H1 (cell line): ENCODE results near the gene CTPS2. TPM values are rescaled to one million over a fixed set of nuclear protein-coding genes. Genes with fewer than 3 reads are reported as not detected.

ENCODE experiments used
- CTCF ChIA-PET: fragments of 300-600 bp; sonication (Branson Sonifier 250); formaldehyde crosslinking; loops from one replicate; lab custom pipeline; 2021; ENCODE audit not compliant: partially characterized antibody; lab: Charles Lee
- POLR2A ChIA-PET: fragments of 300-600 bp; sonication (Branson Sonifier 250); formaldehyde crosslinking; loops from one replicate; lab custom pipeline; 2021; ENCODE audit warnings: inconsistent platforms; ENCODE audit not compliant: partially characterized antibody; lab: Charles Lee
- DNase-seq, 2 experiments: peaks; one replicate each; pipeline versions ENCODE4 v3.0.0 to v3.0.0-alpha.2; 2010 to 2022; ENCODE audit warnings: low spot score in 2 of 2, low read depth in 1 of 2, mixed read lengths in 1 of 2
- FAIRE-seq: peaks from 2 replicates; lab custom pipeline; 2011; peaks lifted over from hg19 to GRCh38; lab: Jason Lieb, UNC
- H2AFZ ChIP-seq: 2 replicates; pipeline ENCODE4 v1.8.1; 2012; ENCODE audit warnings: low read length, inconsistent platforms
- H2AK5ac ChIP-seq: 2 replicates; pipeline ENCODE4 v1.6.1; 2013; ENCODE audit warnings: low read depth, low read length
- H2BK120ac ChIP-seq: replicated peaks from 2 replicates; pipeline ENCODE3; 2013; ENCODE audit warnings: low read depth, low read length, inconsistent platforms
- H2BK12ac ChIP-seq: 2 replicates; pipeline ENCODE4 v1.6.1; 2013; ENCODE audit warnings: low read depth, low read length
- H2BK15ac ChIP-seq: 2 replicates; pipeline ENCODE4 v1.6.1; 2013; ENCODE audit warnings: low read length
- H2BK20ac ChIP-seq: 2 replicates; pipeline ENCODE4 v1.6.1; 2013; ENCODE audit warnings: low read length
- H2BK5ac ChIP-seq: 2 replicates; pipeline ENCODE4 v1.6.1; 2013; ENCODE audit warnings: low read depth, low read length
- H3K14ac ChIP-seq: 2 replicates; pipeline ENCODE4 v1.6.1; 2013; ENCODE audit warnings: inconsistent platforms; ENCODE audit not compliant: insufficient read length
- H3K18ac ChIP-seq: 2 replicates; pipeline ENCODE4 v1.6.1; 2013; ENCODE audit warnings: low read length; ENCODE audit errors: extremely low read depth
- H3K23ac ChIP-seq: 2 replicates; pipeline ENCODE4 v1.6.1; 2013; ENCODE audit warnings: inconsistent platforms; ENCODE audit not compliant: insufficient read length
- H3K23me2 ChIP-seq: 2 replicates; pipeline ENCODE4 v1.6.1; 2013; ENCODE audit warnings: low read depth, low read length
- H3K27ac ChIP-seq: 2 replicates; pipeline ENCODE4 v1.6.1; 2011; ENCODE audit warnings: low read depth, low read length, inconsistent platforms
- H3K27me3 ChIP-seq, 4 experiments: replicated peaks in 1 of 4; 1 replicate in 1 of 4; 2 replicates in 3 of 4; pipeline versions ENCODE4 v1.6.1 to v1.8.1; 2011 to 2013; ENCODE audit warnings: low read length in 3 of 4, mild to moderate bottlenecking in 3 of 4, inconsistent platforms in 2 of 4, mixed read lengths in 2 of 4, moderate library complexity in 1 of 4; ENCODE audit not compliant: control insufficient read depth in 3 of 4, insufficient read depth in 3 of 4; ENCODE audit errors: extremely low read depth in 1 of 4
- H3K36me3 ChIP-seq, 4 experiments: 2 replicates each; pipeline versions ENCODE4 v1.6.1 to v1.8.1; 2011 to 2013; ENCODE audit warnings: mild to moderate bottlenecking in 4 of 4, low read length in 3 of 4, moderate library complexity in 2 of 4, control low read depth in 1 of 4, inconsistent platforms in 1 of 4; ENCODE audit not compliant: insufficient read depth in 4 of 4, control insufficient read depth in 2 of 4
- H3K4ac ChIP-seq: replicated peaks from 2 replicates; pipeline ENCODE3; 2013; ENCODE audit warnings: low read length, low read depth, mixed read lengths, inconsistent platforms; ENCODE audit not compliant: insufficient read length
- H3K4me1 ChIP-seq, 4 experiments: replicated peaks in 1 of 4; 1 replicate in 1 of 4; 2 replicates in 3 of 4; pipeline versions ENCODE4 v1.6.1 to v1.8.1; 2011 to 2013; ENCODE audit warnings: low read length in 3 of 4, inconsistent platforms in 2 of 4, mixed read lengths in 1 of 4; ENCODE audit not compliant: insufficient read depth in 4 of 4, control insufficient read depth in 3 of 4
- H3K4me2 ChIP-seq, 2 experiments: 2 replicates each; pipeline versions ENCODE4 v1.6.1 to v1.8.1; 2011 to 2013; ENCODE audit warnings: low read depth in 2 of 2, low read length in 2 of 2, control low read depth in 1 of 2, inconsistent platforms in 1 of 2, mild to moderate bottlenecking in 1 of 2; ENCODE audit not compliant: insufficient read depth in 1 of 2
- H3K4me3 ChIP-seq, 4 experiments: fragments of 200-600, 300-600 bp in 1 of 4; sonication (generic), shearing (Covaris generic), sonication (Bioruptor Twin) in 1 of 4; 2 replicates each; pipeline versions ENCODE4 v1.5.1 to v1.8.1; 2011 to 2016; ENCODE audit warnings: low read length in 4 of 4, low read depth in 3 of 4, control low read depth in 2 of 4, inconsistent platforms in 2 of 4, mild to moderate bottlenecking in 2 of 4, mixed read lengths in 1 of 4, moderate library complexity in 1 of 4; ENCODE audit not compliant: insufficient read depth in 2 of 4; ENCODE audit errors: extremely low read depth in 1 of 4
- H3K56ac ChIP-seq: replicated peaks from 2 replicates; pipeline ENCODE3; 2013; ENCODE audit warnings: low read depth, mild to moderate bottlenecking, mixed read lengths, low read length, inconsistent platforms; ENCODE audit not compliant: insufficient read length
- H3K79me1 ChIP-seq: 2 replicates; pipeline ENCODE4 v1.6.1; 2013; ENCODE audit warnings: low read depth, low read length, control low read depth
- H3K79me2 ChIP-seq, 2 experiments: 2 replicates each; pipeline versions ENCODE4 v1.6.1 to v1.8.1; 2012 to 2013; ENCODE audit warnings: low read length in 2 of 2, mild to moderate bottlenecking in 2 of 2, inconsistent platforms in 1 of 2; ENCODE audit not compliant: insufficient read depth in 2 of 2, control insufficient read depth in 1 of 2
- H3K9ac ChIP-seq, 4 experiments: replicated peaks in 1 of 4; 1 replicate in 1 of 4; 2 replicates in 3 of 4; pipeline versions ENCODE4 v1.6.1 to v1.8.1; 2011 to 2013; ENCODE audit warnings: low read depth in 3 of 4, low read length in 3 of 4, control low read depth in 2 of 4, mild to moderate bottlenecking in 2 of 4, moderate library complexity in 2 of 4, inconsistent platforms in 1 of 4; ENCODE audit errors: extremely low read depth in 1 of 4
- H3K9me3 ChIP-seq, 2 experiments: 2 replicates each; pipeline versions ENCODE4 v1.6.1 to v1.8.1; 2012 to 2013; ENCODE audit warnings: mild to moderate bottlenecking in 2 of 2, moderate library complexity in 2 of 2, control low read depth in 1 of 2, inconsistent platforms in 1 of 2, low read depth in 1 of 2, low read length in 1 of 2, mixed read lengths in 1 of 2; ENCODE audit not compliant: insufficient read depth in 2 of 2
- H4K20me1 ChIP-seq, 2 experiments: replicated peaks in 1 of 2; 2 replicates each; pipeline versions ENCODE3 to v1.8.1; 2011 to 2013; ENCODE audit warnings: inconsistent platforms in 2 of 2, low read length in 2 of 2, mild to moderate bottlenecking in 1 of 2; ENCODE audit not compliant: insufficient read depth in 2 of 2, control insufficient read depth in 1 of 2
- H4K5ac ChIP-seq: 2 replicates; pipeline ENCODE4 v1.6.1; 2013; ENCODE audit warnings: low read length, low read depth, mixed read lengths, inconsistent platforms; ENCODE audit not compliant: insufficient read length
- H4K8ac ChIP-seq: 2 replicates; pipeline ENCODE4 v1.8.0; 2013; ENCODE audit warnings: mild to moderate bottlenecking, moderate library complexity, low read length, inconsistent platforms; ENCODE audit not compliant: insufficient read depth; ENCODE audit errors: extremely low read depth
- H4K91ac ChIP-seq: replicated peaks from 2 replicates; pipeline ENCODE3; 2013; ENCODE audit warnings: low read length, mixed read lengths, inconsistent platforms; ENCODE audit not compliant: insufficient read length
- GTF2F1 ChIP-seq: IDR thresholded peaks from 2 replicates; pipeline ENCODE4 v1.6.1; 2012; ENCODE audit warnings: low read depth, low read length, improper control_type of control experiment, borderline replicate concordance
- WGBS, 2 experiments: shearing (Covaris generic) in 1 of 2; methylation state at CpG; one replicate each; pipeline versions ENCODE4 v1.1.6 to v1.1.7; 2013 to 2015; ENCODE audit warnings: low lambda C conversion rate in 2 of 2, mixed read lengths in 2 of 2, inconsistent platforms in 1 of 2, low coverage in 1 of 2, missing lambda C conversion rate in 1 of 2; ENCODE audit not compliant: insufficient replicate concordance in 2 of 2, insufficient coverage in 1 of 2, insufficient read length in 1 of 2; ENCODE audit errors: extremely low coverage in 1 of 2, missing lambda C conversion rate in 1 of 2; 5-methylcytosine and 5-hydroxymethylcytosine counted together
- polyA plus RNA-seq, 7 experiments: library from polyadenylated mRNA; depleted of rRNA in 3 of 7; stranded (reverse) in 5 of 7; unstranded in 2 of 7; fragments of >200 nt in 5 of 7; fragments of 200-250 nt in 2 of 7; gene quantifications; 1 replicate in 5 of 7; 2 replicates in 1 of 7; 4 replicates in 1 of 7; pipeline versions ENCODE4 v1.2.1 to v1.2.3, GENCODE V29; 2011 to 2013; ENCODE audit warnings: missing spikeins in 2 of 7, mixed read lengths in 2 of 7
- total RNA-seq: library from RNA; stranded (reverse); fragmentation: NEBNext Ultra II Directional; extraction: Animal tissue kit (Norgen Biotek cat#: 25700); gene quantifications from 2 replicates; pipeline ENCODE4 v1.2.1, GENCODE V29; 2021
- TF ChIP-seq, protein P1 (sequence below): IDR thresholded peaks from 2 replicates; pipeline ENCODE4 v1.6.1; 2011; ENCODE audit warnings: low read depth, mild to moderate bottlenecking, low read length; ENCODE audit not compliant: insufficient read depth

The CTPS2 gene
- total and polyA plus RNA-seq, 2 of the 8 experiments (the other 6 are each of a cell fraction or from before 2014, with no cell fraction given): 17.1 to 34.0 TPM

DNA sequence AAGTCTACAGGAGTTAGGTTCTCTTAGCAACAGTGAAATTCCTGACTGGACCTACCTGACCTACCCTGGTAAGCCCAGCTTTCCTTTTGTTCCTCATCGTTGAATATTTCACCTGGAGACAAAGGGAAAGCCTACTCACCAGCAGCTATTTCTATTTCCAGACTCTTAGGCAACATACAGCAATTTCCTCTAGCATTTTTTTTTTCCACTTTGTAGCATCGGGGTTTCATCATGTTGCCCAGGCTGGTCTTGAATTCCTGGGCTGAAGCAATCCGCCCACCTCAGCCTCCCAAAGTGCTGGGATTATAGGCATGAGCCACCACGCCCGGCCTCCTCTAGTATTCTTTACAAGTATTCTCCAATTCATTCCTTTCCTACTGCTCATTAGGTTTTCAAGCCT lies 69.3 kb downstream of the CTPS2 start:
- H4K20me1 ChIP-seq: no peaks in the 10 kb centered on the region
- H3K23me2 ChIP-seq: no peaks in the 10 kb centered on the region
- peaks cover 3 to 6% of the 10 kb centered on the region in 2 experiments; a peak in 1 of 4 replicates for H3K9me3 ChIP-seq
- no peak overlapping the region for H3K56ac ChIP-seq
- no peak overlapping the region for H2BK15ac ChIP-seq
- no peak overlapping the region for H4K8ac ChIP-seq
- no peak overlapping the region for H3K9ac ChIP-seq
- no peaks in the 10 kb centered on the region for H3K27me3 ChIP-seq
- ChIA-PET POLR2A (no interaction called here), CTCF (interaction anchor here (0.6 to 1.1 kb wide), 5 partner anchors 21 to 1248 kb away, joined by 3 to 5 read pairs (median 3); no protein-coding TSS in a partner anchor)
- 0 out of 7 replicates have a peak, but pooled peaks cover 0 to 3% (median 0%) of the 10 kb centered on the region in 4 experiments for H3K4me1 ChIP-seq
- no peaks in the 10 kb centered on the region for H3K79me1 ChIP-seq
- no peak for DNase-seq
- no peak overlapping the region for H3K18ac ChIP-seq
- no peak for TF ChIP-seq GTF2F1
- TF ChIP-seq, protein P1, sequence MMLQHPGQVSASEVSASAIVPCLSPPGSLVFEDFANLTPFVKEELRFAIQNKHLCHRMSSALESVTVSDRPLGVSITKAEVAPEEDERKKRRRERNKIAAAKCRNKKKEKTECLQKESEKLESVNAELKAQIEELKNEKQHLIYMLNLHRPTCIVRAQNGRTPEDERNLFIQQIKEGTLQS: no peak
- H3K4me3 ChIP-seq: no peak overlapping the region
- no peak overlapping the region for H3K23ac ChIP-seq
- no peak overlapping the region for H3K4me2 ChIP-seq
- H2BK20ac ChIP-seq: no peak overlapping the region
- no peak overlapping the region for H2AFZ ChIP-seq
- H3K27ac ChIP-seq: no peak overlapping the region
- WGBS, 2 experiments: 100% methylated on average over 4 of the region's 5 CpGs; no CpG with 5 or more reads in 1 of the 2 experiments
- no peak overlapping the region for H2BK5ac ChIP-seq
- no peak overlapping the region for H3K14ac ChIP-seq
- no peak for FAIRE-seq
- H2BK12ac ChIP-seq: no peak overlapping the region
- no peak overlapping the region for H2AK5ac ChIP-seq
- no peak overlapping the region for H4K91ac ChIP-seq
- H2BK120ac ChIP-seq: no peak overlapping the region
- H3K4ac ChIP-seq: no peak overlapping the region
- H3K79me2 ChIP-seq: no peaks in the 10 kb centered on the region
- H4K5ac ChIP-seq: no peak overlapping the region
- H3K36me3 ChIP-seq: peaks cover 0 to 14% (median 6%) of the 10 kb centered on the region in 4 experiments; a peak in 3 of 8 replicates
